ENCODE data around the gene FGR. TPM values are rescaled to one million over a fixed set of nuclear protein-coding genes. Genes with fewer than 3 reads are reported as not detected.
A peak's percentile ranks its signal among the peaks of the same experiment; 100 is the strongest.

The FGR gene
- total RNA-seq, 1 donor from 2014 or later = 149 TPM

- Histone ChIP-seq H3K4me3 (peak overlapping the region; percentile 50), H3K27me3 (no peaks in the 10 kb centered on the region), H3K36me3 (no peaks in the 10 kb centered on the region), H3K4me1 (peaks cover 63% of the 10 kb centered on the region), H3K27ac (peak overlapping the region; percentile 87), H3K9me3 (no peaks in the 10 kb centered on the region)
- DNase-seq (peak; percentile 90), ATAC-seq (peak; percentile 84)
- intact Hi-C loops (cut with DNase I) = no loop called here
- no peak for TF ChIP-seq CTCF (IDR thresholded peaks at IDR 0.05)
Observed at GRCh38 chr1:27575840-27576331, 59.1 kb downstream of the FGR start.

- Histone ChIP-seq H3K9me3 (no peaks in the 10 kb centered on the region), H3K27ac (peak overlapping the region; percentile 87), H3K27me3 (no peaks in the 10 kb centered on the region), H3K4me3 (peak overlapping the region; percentile 50), H3K4me1 (peaks cover 69% of the 10 kb centered on the region), H3K36me3 (no peaks in the 10 kb centered on the region)
- peak; percentile 90 for DNase-seq
- peak; percentile 73 for ATAC-seq
- intact Hi-C loops (cut with DNase I) = no loop called here
- peak; percentile 33 for TF ChIP-seq CTCF (IDR thresholded peaks at IDR 0.05)
Observed at GRCh38 chr1:27574871-27575831, 59.8 kb downstream of the FGR start.

- ATAC-seq = no peak
- peak overlapping the region; percentile 50 for H3K4me3 ChIP-seq
- H3K27me3 ChIP-seq = no peaks in the 10 kb centered on the region
- H3K4me1 ChIP-seq = peaks cover 74% of the 10 kb centered on the region
- no peak for TF ChIP-seq CTCF (IDR thresholded peaks at IDR 0.05)
- no peak for DNase-seq
- H3K36me3 ChIP-seq = no peaks in the 10 kb centered on the region
- H3K9me3 ChIP-seq = no peaks in the 10 kb centered on the region
- intact Hi-C loops (cut with DNase I) = no loop called here
- peak overlapping the region; percentile 87 for H3K27ac ChIP-seq
Observed at GRCh38 chr1:27574001-27574781, 60.8 kb downstream of the FGR start.

- no peak for ATAC-seq
- Histone ChIP-seq H3K9me3 (no peaks in the 10 kb centered on the region), H3K4me3 (no peak overlapping the region), H3K4me1 (peaks cover 83% of the 10 kb centered on the region), H3K27me3 (no peaks in the 10 kb centered on the region), H3K36me3 (no peaks in the 10 kb centered on the region), H3K27ac (peak overlapping the region; percentile 68)
- TF ChIP-seq CTCF (IDR thresholded peaks at IDR 0.05) = no peak
- intact Hi-C loops (cut with DNase I) = no loop called here
- no peak for DNase-seq
Observed at GRCh38 chr1:27572679-27573426, 62.1 kb downstream of the FGR start.

- DNase-seq (no peak), ATAC-seq (no peak)
- H3K4me1 ChIP-seq = peaks cover 84% of the 10 kb centered on the region
- no peaks in the 10 kb centered on the region for H3K9me3 ChIP-seq
- intact Hi-C loops (cut with DNase I) = no loop called here
- no peak for TF ChIP-seq CTCF (IDR thresholded peaks at IDR 0.05)
- no peaks in the 10 kb centered on the region for H3K36me3 ChIP-seq
- H3K27ac ChIP-seq = peak overlapping the region; percentile 68
- H3K4me3 ChIP-seq = no peak overlapping the region
- no peaks in the 10 kb centered on the region for H3K27me3 ChIP-seq
Observed at GRCh38 chr1:27572019-27572678, 62.8 kb downstream of the FGR start.

Data from upper lobe of right lung (tissue), 1 donor.